GM18498 (cell line): ENCODE results near the gene CEP83.

ENCODE experiments used
- ATAC-seq: cut with Tn5 transposase; IDR thresholded peaks from one replicate; pipeline ENCODE4 v1.9.1; 2021; ENCODE audit warnings: mild to moderate bottlenecking, moderate library complexity; ENCODE audit not compliant: unreplicated experiment

The CEP83 gene

GRCh38 chr12:94308612-94309011 lies 151.1 kb downstream of the CEP83 start:
- ATAC-seq, result no peak

- ATAC-seq, result peak; percentile 54
These were observed 154.3 kb downstream of the CEP83 start for GRCh38 chr12:94305130-94305957.

- no peak for ATAC-seq
These were observed 155.1 kb downstream of the CEP83 start for GRCh38 chr12:94304566-94305061.

- ATAC-seq, result no peak
These were observed 155.7 kb downstream of the CEP83 start for GRCh38 chr12:94304012-94304411.

- no peak for ATAC-seq
These were observed 159.8 kb downstream of the CEP83 start for GRCh38 chr12:94299846-94300245.

GRCh38 chr12:94297876-94298505 lies 161.7 kb downstream of the CEP83 start:
- no peak for ATAC-seq

- no peak for ATAC-seq
These were observed 162.5 kb downstream of the CEP83 start for GRCh38 chr12:94297096-94297699.

- no peak for ATAC-seq
These were observed 169.3 kb downstream of the CEP83 start for GRCh38 chr12:94290353-94290752.

GRCh38 chr12:94289461-94290312 lies 170.0 kb downstream of the CEP83 start:
- no peak for ATAC-seq

- no peak for ATAC-seq
These were observed 172.4 kb downstream of the CEP83 start for GRCh38 chr12:94287245-94287628.

GRCh38 chr12:94286583-94287244 lies 173.0 kb downstream of the CEP83 start:
- no peak for ATAC-seq

GRCh38 chr12:94285943-94286582 lies 173.6 kb downstream of the CEP83 start:
- no peak for ATAC-seq

GRCh38 chr12:94284859-94285258 lies 174.8 kb downstream of the CEP83 start:
- ATAC-seq, result no peak

GRCh38 chr12:94284046-94284445 lies 175.6 kb downstream of the CEP83 start:
- no peak for ATAC-seq

- ATAC-seq, result no peak
These were observed 177.0 kb downstream of the CEP83 start for GRCh38 chr12:94282675-94283074.

- ATAC-seq, result no peak
These were observed 179.6 kb downstream of the CEP83 start for GRCh38 chr12:94280063-94280462.

GRCh38 chr12:94277426-94278000 lies 182.2 kb downstream of the CEP83 start:
- no peak for ATAC-seq

GRCh38 chr12:94276725-94277124 lies 182.9 kb downstream of the CEP83 start:
- no peak for ATAC-seq

GRCh38 chr12:94273272-94273671 lies 186.4 kb downstream of the CEP83 start:
- ATAC-seq, result no peak

- ATAC-seq, result no peak
These were observed 187.4 kb downstream of the CEP83 start for GRCh38 chr12:94272280-94272679.
